Endothelial cell of umbilical vein (primary cell): Measurements from ENCODE around the gene INO80C. TPM values are rescaled to one million over a fixed set of nuclear protein-coding genes. Genes with fewer than 3 reads are reported as not detected.

Experiments used
- BruUV-seq: library from RNA; stranded (reverse); fragments of 400-500 nt; replicated peaks from 2 replicates; lab custom pipeline; 2021; lab: Mats Ljungman, UMichigan
- CTCF ChIA-PET: fragments of 300-600, 350-600 bp; sonication (Branson Sonifier 250); formaldehyde crosslinking; loops from one replicate; lab custom pipeline; 2021; ENCODE audit warnings: antibody characterized with exemption, inconsistent platforms; lab: Charles Lee
- POLR2A ChIA-PET: fragments of 300-600, 350-600 bp; sonication (Branson Sonifier 250); formaldehyde crosslinking; loops from one replicate; lab custom pipeline; 2021; ENCODE audit warnings: antibody characterized with exemption, inconsistent platforms; lab: Charles Lee
- DNase-seq: peaks from one replicate; pipeline ENCODE4 v3.0.0-alpha.2; 2011; ENCODE audit warnings: low read depth, low spot score
- FAIRE-seq: peaks from 2 replicates; lab custom pipeline; 2011; peaks lifted over from hg19 to GRCh38; lab: Jason Lieb, UNC
- H2AFZ ChIP-seq: 2 replicates; pipeline ENCODE4 v1.6.0; 2012; ENCODE audit warnings: low read depth, low read length, control low read depth, inconsistent platforms
- H3K27ac ChIP-seq: 2 replicates; pipeline ENCODE4 v1.5.1; 2011; ENCODE audit warnings: low read depth, mild to moderate bottlenecking, control low read depth, low read length, moderate library complexity; ENCODE audit not compliant: insufficient read depth
- H3K27me3 ChIP-seq, 2 experiments: 2 replicates each; pipeline versions ENCODE4 v1.6.0 to v1.6.1; 2011; ENCODE audit warnings: low read length in 2 of 2, mixed read lengths in 1 of 2; ENCODE audit not compliant: control insufficient read depth in 2 of 2, insufficient read depth in 2 of 2
- H3K36me3 ChIP-seq, 2 experiments: 2 replicates in 1 of 2; 3 replicates in 1 of 2; pipeline ENCODE4 v1.5.1; 2011; ENCODE audit warnings: low read length in 2 of 2, mild to moderate bottlenecking in 1 of 2, moderate library complexity in 1 of 2; ENCODE audit not compliant: control insufficient read depth in 2 of 2, insufficient read depth in 2 of 2; ENCODE audit errors: extremely low read depth in 1 of 2
- H3K4me1 ChIP-seq: 3 replicates; pipeline ENCODE4 v1.5.1; 2011; ENCODE audit warnings: mild to moderate bottlenecking, low read length; ENCODE audit not compliant: control insufficient read depth, insufficient read depth; ENCODE audit errors: extremely low read depth
- H3K4me2 ChIP-seq: 2 replicates; pipeline ENCODE4 v1.6.1; 2011; ENCODE audit warnings: low read length, control low read depth, mixed read lengths; ENCODE audit not compliant: insufficient read depth
- H3K4me3 ChIP-seq, 3 experiments: fragments of 200-600 bp in 1 of 3; sonication (generic), shearing (Covaris generic) in 1 of 3; replicated peaks in 1 of 3; 2 replicates each; pipeline ENCODE4 v1.5.1; 2011 to 2016; ENCODE audit warnings: control low read depth in 3 of 3, low read length in 3 of 3, mild to moderate bottlenecking in 2 of 3, inconsistent platforms in 1 of 3, low read depth in 1 of 3, moderate library complexity in 1 of 3; ENCODE audit not compliant: insufficient read depth in 1 of 3
- H3K79me2 ChIP-seq: 2 replicates; pipeline ENCODE4 v1.6.0; 2012; ENCODE audit warnings: low read length, inconsistent platforms; ENCODE audit not compliant: control insufficient read depth, insufficient read depth
- H3K9ac ChIP-seq: replicated peaks from 2 replicates; pipeline ENCODE3; 2011; ENCODE audit warnings: low read length, control low read depth; ENCODE audit not compliant: insufficient read depth; ENCODE audit errors: extremely low read depth
- H3K9me1 ChIP-seq: replicated peaks from 3 replicates; pipeline ENCODE4 v1.6.0; 2011; ENCODE audit warnings: mild to moderate bottlenecking, low read length; ENCODE audit not compliant: control insufficient read depth, insufficient read depth; ENCODE audit errors: extremely low read depth
- H3K9me3 ChIP-seq: replicated peaks from 2 replicates; pipeline ENCODE4 v1.5.1; 2012; ENCODE audit warnings: low read length, inconsistent platforms; ENCODE audit not compliant: control insufficient read depth, insufficient read depth
- H4K20me1 ChIP-seq: replicated peaks from 2 replicates; pipeline ENCODE3; 2011; ENCODE audit warnings: mild to moderate bottlenecking, low read length; ENCODE audit not compliant: control insufficient read depth, insufficient read depth; ENCODE audit errors: extremely low read depth
- CTCF ChIP-seq, 2 donors: IDR thresholded peaks; 1 replicate in 1 of 2; 2 replicates in 1 of 2; pipeline ENCODE4 v1.5.1; 2011; ENCODE audit warnings: low read length in 2 of 2, mild to moderate bottlenecking in 2 of 2, moderate library complexity in 2 of 2, control low read depth in 1 of 2, inconsistent platforms in 1 of 2, low read depth in 1 of 2; ENCODE audit not compliant: insufficient read depth in 1 of 2; ENCODE audit errors: extremely low read depth in 1 of 2
- EZH2 ChIP-seq: IDR thresholded peaks from 2 replicates; pipeline ENCODE4 v1.6.1; 2012; ENCODE audit warnings: borderline replicate concordance, low read depth, mild to moderate bottlenecking, moderate library complexity, low read length, inconsistent platforms; ENCODE audit not compliant: severe bottlenecking
- FOS ChIP-seq: IDR thresholded peaks from 2 replicates; pipeline ENCODE4 v1.6.1; 2011; ENCODE audit warnings: mild to moderate bottlenecking, low read length, moderate library complexity, borderline replicate concordance; ENCODE audit not compliant: insufficient read depth
- GATA2 ChIP-seq: IDR thresholded peaks from 2 replicates; pipeline ENCODE4 v1.7.0; 2011; ENCODE audit warnings: low read depth, mild to moderate bottlenecking, moderate library complexity, mixed read lengths, low read length; ENCODE audit not compliant: insufficient read length, insufficient read depth
- JUN ChIP-seq: IDR thresholded peaks from 2 replicates; pipeline ENCODE4 v1.6.1; 2011; ENCODE audit warnings: borderline replicate concordance, low read depth; ENCODE audit not compliant: insufficient read length, insufficient read depth
- MAX ChIP-seq: IDR thresholded peaks from 2 replicates; pipeline ENCODE4 v1.6.1; 2011; ENCODE audit not compliant: insufficient read depth, insufficient read length
- MYC ChIP-seq: IDR thresholded peaks from one replicate; pipeline ENCODE4 v1.6.1; 2011; ENCODE audit warnings: mild to moderate bottlenecking, low read depth, low read length
- POLR2A ChIP-seq: IDR thresholded peaks from 2 replicates; pipeline ENCODE4 v1.6.1; 2012; ENCODE audit warnings: low read depth, mild to moderate bottlenecking, control low read depth, low read length
- POLR2AphosphoS5 ChIP-seq: IDR thresholded peaks from 2 replicates; pipeline ENCODE4 v1.6.1; 2012; ENCODE audit warnings: low read depth, mild to moderate bottlenecking, control low read depth, low read length, moderate library complexity; ENCODE audit not compliant: insufficient read depth
- dilution Hi-C: fragments of 300-500 bp; cut with MboI; formaldehyde crosslinking; loops from one replicate; pipeline ENCODE4 v1.15.0; 2019; ENCODE audit warnings: low sequenced_read_pairs; ENCODE audit not compliant: extremely low pct_ligation_motif_present
- intact Hi-C: fragments of 100-400 bp; cut with micrococcal nuclease; formaldehyde crosslinking; loops from one replicate; pipeline ENCODE4 v1.10.0; 2022
- polyA plus RNA-seq, 4 experiments: library from polyadenylated mRNA; depleted of rRNA in 3 of 4; stranded (reverse) in 3 of 4; unstranded in 1 of 4; fragments of >200 nt; gene quantifications; 2 replicates each; pipeline versions ENCODE4 v1.2.1 to v1.2.3, GENCODE V29; 2011 to 2012; ENCODE audit warnings: missing spikeins in 1 of 4
- total RNA-seq: library from RNA; stranded (reverse); gene quantifications from 2 replicates; pipeline ENCODE4 v1.2.3, GENCODE V29; 2021

Gene INO80C
- total and polyA plus RNA-seq, 2 donors (not counting 3 experiments of a cell fraction or from before 2014, with no cell fraction given), result 43.4 to 56.0 TPM

- H3K27me3 ChIP-seq, result no peaks in the 10 kb centered on the region
- no peaks in the 10 kb centered on the region for H3K36me3 ChIP-seq
- H3K27ac ChIP-seq, result no peak overlapping the region
- DNase-seq, result no peak
- H2AFZ ChIP-seq, result no peak overlapping the region
- peaks cover 48% of the 10 kb centered on the region for H3K4me1 ChIP-seq
- dilution Hi-C loops (no loop called here), intact Hi-C loops (loop anchor here (5.0 to 10.0 kb wide), 2 partner anchors 220 to 262 kb away; no protein-coding TSS in a partner anchor)
- H3K4me2 ChIP-seq, result no peak overlapping the region
- H3K9me1 ChIP-seq, result no peaks in the 10 kb centered on the region
- H3K9ac ChIP-seq, result no peak overlapping the region
- H3K9me3 ChIP-seq, result no peaks in the 10 kb centered on the region
- ChIA-PET CTCF (interaction anchor here (0.7 to 1.6 kb wide), 5 partner anchors 8 to 30 kb away, joined by 3 to 4 read pairs (median 3); no protein-coding TSS in a partner anchor), POLR2A (interaction anchor here (0.6 kb wide), 1 partner anchor 16 kb away, joined by 3 read pairs; no protein-coding TSS in a partner anchor)
- TF ChIP-seq EZH2, result no peak
- TF ChIP-seq FOS, result no peak
- no peak for TF ChIP-seq GATA2
- no peak for TF ChIP-seq MYC
- no peak for TF ChIP-seq JUN
- no peak for TF ChIP-seq POLR2AphosphoS5
- TF ChIP-seq MAX, result no peak
- TF ChIP-seq CTCF (IDR thresholded peaks at IDR 0.05; ENCODE audit: extremely low read depth in 1 of 2, insufficient read depth in 1 of 2, low read depth in 1 of 2, low read length in 2 of 2), result no peak
- no peak for TF ChIP-seq POLR2A
- H4K20me1 ChIP-seq, result no peaks in the 10 kb centered on the region
- no peak for FAIRE-seq
- H3K79me2 ChIP-seq, result peaks cover 56% of the 10 kb centered on the region
- no peak overlapping the region for H3K4me3 ChIP-seq
- BruUV-seq, result no TSS peak
Measured at GRCh38 chr18:35494251-35495220, 3.2 kb downstream of the INO80C start.
